WI38 (cell line): ENCODE data around the gene SEC23B.
A peak's percentile ranks its signal among the peaks of the same experiment; 100 is the strongest.

Source experiments
- H3K4me3 ChIP-seq: 2 replicates; pipeline ENCODE4 v1.5.1; 2011; ENCODE audit warnings: low read depth, mild to moderate bottlenecking, control low read depth, low read length
- TF ChIP-seq, protein P1 (sequence below): IDR thresholded peaks from 2 replicates; pipeline ENCODE4 v1.5.1; 2012; ENCODE audit warnings: low read depth, mild to moderate bottlenecking, control low read depth, low read length

The SEC23B gene

DNA sequence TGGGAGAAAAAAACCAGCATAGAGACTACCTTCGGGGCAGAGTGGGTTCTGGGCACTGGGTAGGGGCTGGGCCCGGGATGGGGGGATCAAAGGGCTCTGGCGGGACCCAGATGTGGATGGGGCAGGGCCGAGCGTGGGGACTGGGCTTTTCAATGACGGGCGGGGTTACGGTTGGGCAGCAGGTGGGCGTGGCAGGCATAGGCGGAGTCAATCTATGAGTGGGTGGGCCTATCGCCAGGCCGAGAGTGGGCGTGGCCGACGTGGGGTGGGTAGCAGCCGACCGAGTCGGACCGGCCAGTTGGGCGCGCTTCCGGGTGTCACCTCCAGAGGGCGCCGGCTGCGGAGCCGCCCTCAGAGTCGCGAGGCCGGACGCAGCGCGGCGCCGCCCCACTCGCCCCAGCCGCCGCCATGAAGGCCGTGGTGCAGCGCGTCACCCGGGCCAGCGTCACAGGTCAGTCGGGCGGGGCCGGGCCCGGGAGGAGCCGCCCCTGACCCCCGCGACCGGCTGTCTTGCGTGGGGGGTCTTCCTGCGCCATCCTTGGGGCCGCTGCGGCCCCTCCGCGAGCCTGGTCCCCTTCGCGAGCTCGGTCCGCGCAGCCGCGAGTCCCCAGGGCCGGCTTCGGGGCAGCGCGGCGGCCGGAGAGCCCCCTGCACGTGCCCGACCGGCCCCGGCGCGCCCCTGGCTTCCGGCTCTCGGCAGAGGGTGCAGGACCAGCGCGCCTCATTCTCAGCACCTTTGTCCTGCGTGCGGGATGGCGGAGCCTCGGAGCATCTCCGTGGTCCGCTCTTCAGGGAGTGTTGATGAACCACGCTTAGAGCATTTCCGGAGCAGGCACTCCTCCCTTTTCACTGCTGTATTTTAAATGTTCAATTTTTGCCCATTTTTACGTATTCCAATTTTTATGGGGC is 80.2 kb downstream of the SEC23B start, which contains the start of gene DTD1:
Gene DTD1, plus strand, starts transcription at position 390 of the 909 bp plus-strand sequence. Its CDS starts 19 bp downstream, at position 409.
- peak within 1 kb of the TSS; percentile 71 for H3K4me3 ChIP-seq
- TF ChIP-seq, protein P1, sequence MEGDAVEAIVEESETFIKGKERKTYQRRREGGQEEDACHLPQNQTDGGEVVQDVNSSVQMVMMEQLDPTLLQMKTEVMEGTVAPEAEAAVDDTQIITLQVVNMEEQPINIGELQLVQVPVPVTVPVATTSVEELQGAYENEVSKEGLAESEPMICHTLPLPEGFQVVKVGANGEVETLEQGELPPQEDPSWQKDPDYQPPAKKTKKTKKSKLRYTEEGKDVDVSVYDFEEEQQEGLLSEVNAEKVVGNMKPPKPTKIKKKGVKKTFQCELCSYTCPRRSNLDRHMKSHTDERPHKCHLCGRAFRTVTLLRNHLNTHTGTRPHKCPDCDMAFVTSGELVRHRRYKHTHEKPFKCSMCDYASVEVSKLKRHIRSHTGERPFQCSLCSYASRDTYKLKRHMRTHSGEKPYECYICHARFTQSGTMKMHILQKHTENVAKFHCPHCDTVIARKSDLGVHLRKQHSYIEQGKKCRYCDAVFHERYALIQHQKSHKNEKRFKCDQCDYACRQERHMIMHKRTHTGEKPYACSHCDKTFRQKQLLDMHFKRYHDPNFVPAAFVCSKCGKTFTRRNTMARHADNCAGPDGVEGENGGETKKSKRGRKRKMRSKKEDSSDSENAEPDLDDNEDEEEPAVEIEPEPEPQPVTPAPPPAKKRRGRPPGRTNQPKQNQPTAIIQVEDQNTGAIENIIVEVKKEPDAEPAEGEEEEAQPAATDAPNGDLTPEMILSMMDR, result peak; percentile 45

DNA sequence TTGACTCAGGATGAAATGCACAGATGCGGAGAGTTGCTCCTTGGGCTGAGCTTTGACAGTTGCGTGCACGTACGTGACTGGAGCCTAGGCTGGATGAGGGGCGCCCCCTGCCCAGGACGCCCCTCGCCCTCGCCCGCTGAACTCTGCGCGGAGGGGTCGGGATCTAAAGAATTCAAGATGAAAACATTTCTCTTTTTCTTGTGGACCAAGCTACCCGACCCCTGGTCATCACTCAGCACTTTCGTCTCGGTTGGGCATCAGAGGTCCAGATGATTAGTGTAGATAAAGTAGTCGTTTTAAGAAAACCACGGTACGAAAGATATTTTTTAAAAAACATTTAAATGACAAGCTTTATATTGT is 80.8 kb downstream of the SEC23B start:
- TF ChIP-seq, protein P1, result no peak
- peak overlapping the region; percentile 71 for H3K4me3 ChIP-seq

DNA sequence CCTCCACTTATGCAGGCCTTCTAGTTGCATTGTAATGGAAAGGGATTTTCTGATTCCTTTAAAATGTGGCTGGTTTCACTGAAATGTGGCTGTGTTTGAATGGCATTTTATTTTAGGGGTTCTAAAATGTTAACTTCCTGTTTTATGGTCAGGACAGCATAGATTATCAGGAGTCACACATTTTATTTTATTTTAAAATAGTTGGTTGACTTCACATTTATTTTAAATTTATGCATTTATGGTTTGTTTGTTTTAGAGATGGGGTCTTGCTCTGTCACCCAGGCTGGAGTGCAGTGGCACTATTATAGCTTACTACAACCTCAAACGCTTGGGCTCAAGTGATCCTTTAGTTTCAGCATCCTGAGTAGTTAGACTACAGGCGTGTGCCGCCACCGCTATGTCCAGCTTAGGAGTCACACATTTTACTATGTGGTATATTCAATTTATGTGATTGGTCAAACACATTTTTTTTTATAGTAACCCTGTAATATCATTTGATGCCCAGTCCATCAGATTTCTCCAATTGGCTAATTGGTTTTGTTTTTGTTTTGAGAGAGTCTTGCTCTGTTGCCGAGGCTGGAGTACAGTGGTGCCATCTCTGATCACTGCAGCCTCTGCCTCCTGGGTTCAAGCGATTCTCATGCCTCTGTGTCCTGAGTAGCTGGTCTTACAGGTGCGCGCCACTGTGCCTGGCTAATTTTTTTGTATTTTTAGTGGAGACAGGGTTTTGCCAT is 82.4 kb downstream of the SEC23B start:
- TF ChIP-seq, protein P1, result no peak
- H3K4me3 ChIP-seq, result no peak overlapping the region

DNA sequence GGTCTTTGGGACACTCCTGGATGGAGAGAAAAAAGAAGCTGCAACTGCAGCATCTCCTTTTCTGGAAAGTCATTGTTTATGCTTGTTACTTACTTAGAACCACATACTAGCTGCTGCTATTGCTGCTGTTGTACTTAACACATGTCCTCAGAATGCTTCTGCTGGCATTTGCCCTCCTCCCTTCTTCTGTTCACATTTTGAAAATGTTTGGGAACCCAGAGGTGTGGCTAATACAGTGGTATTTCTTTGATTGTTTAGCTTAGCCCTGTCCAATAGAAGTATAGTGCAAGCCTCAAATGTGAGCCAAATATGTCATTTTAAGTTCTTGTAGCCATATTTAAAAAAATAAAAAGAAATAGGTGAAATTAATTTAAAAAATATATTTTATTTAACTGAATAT is 88.5 kb downstream of the SEC23B start:
- H3K4me3 ChIP-seq, result no peak overlapping the region
- TF ChIP-seq, protein P1, result no peak

DNA sequence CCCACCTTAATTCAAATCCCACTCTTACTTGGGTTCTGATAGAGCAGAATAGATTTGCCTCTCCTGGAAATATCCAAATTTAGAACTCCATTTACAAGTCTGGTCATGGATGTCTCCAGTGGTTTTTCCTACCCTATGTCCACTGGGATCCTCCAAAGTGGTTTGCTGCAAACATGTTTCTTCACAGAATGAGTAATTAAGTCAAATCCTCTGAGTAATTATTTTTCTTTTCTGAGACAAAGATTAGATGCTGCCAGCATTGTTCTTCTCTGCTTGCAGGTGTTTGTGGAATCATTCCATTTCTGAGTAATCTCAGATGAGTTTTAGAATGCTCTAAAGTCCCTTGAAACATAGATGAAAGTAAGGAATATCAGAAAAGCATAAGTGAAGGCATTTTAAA is 102.0 kb downstream of the SEC23B start:
- H3K4me3 ChIP-seq, result no peak overlapping the region
- TF ChIP-seq, protein P1, result no peak
